Liver (tissue), 9 donors: Measurements from ENCODE around the gene KHDRBS2. TPM values are rescaled to one million over a fixed set of nuclear protein-coding genes. Genes with fewer than 3 reads are reported as not detected.

Experiments used
- DNase-seq: peaks from one replicate; pipeline ENCODE4 v3.0.0-alpha.2; 2017; ENCODE audit warnings: low spot score
- H3K27ac ChIP-seq, 2 donors: one replicate each; pipeline ENCODE4 v1.7.0; 2013; ENCODE audit warnings: inconsistent platforms in 2 of 2, low read length in 2 of 2, control low read depth in 1 of 2, low read depth in 1 of 2, mild to moderate bottlenecking in 1 of 2
- H3K27me3 ChIP-seq, 4 donors: one replicate each; pipeline versions ENCODE4 v1.6.1 to v1.7.0; 2013; ENCODE audit warnings: low read length in 3 of 4, inconsistent platforms in 1 of 4, mild to moderate bottlenecking in 1 of 4, moderate library complexity in 1 of 4; ENCODE audit not compliant: control insufficient read depth in 4 of 4, insufficient read depth in 4 of 4
- H3K36me3 ChIP-seq, 4 donors: one replicate each; pipeline versions ENCODE4 v1.6.1 to v1.7.0; 2013; ENCODE audit warnings: low read length in 3 of 4, mild to moderate bottlenecking in 3 of 4, low read depth in 1 of 4, moderate library complexity in 1 of 4; ENCODE audit not compliant: control insufficient read depth in 4 of 4, insufficient read depth in 3 of 4
- H3K4me1 ChIP-seq, 4 donors: one replicate each; pipeline versions ENCODE4 v1.6.1 to v1.7.0; 2013; ENCODE audit warnings: low read length in 3 of 4, mild to moderate bottlenecking in 3 of 4, moderate library complexity in 1 of 4; ENCODE audit not compliant: control insufficient read depth in 4 of 4, insufficient read depth in 4 of 4
- H3K4me3 ChIP-seq, 3 donors: one replicate each; pipeline versions ENCODE4 v1.6.1 to v1.7.0; 2013; ENCODE audit warnings: low read length in 3 of 3, control low read depth in 1 of 3, low read depth in 1 of 3, mild to moderate bottlenecking in 1 of 3
- H3K9ac ChIP-seq, 2 donors: one replicate each; pipeline ENCODE4 v1.7.0; 2013; ENCODE audit warnings: low read length in 2 of 2, mild to moderate bottlenecking in 2 of 2, moderate library complexity in 2 of 2, control low read depth in 1 of 2, low read depth in 1 of 2
- H3K9me3 ChIP-seq, 4 donors: one replicate each; pipeline versions ENCODE4 v1.6.1 to v1.7.0; 2013; ENCODE audit warnings: low read length in 3 of 4; ENCODE audit not compliant: control insufficient read depth in 4 of 4
- EGR1 ChIP-seq, 2 donors: IDR thresholded peaks; 2 replicates each; pipeline ENCODE4 v1.6.1; 2016 to 2018; ENCODE audit warnings: antibody characterized with exemption in 2 of 2, low read depth in 2 of 2
- FOXA2 ChIP-seq: IDR thresholded peaks from 2 replicates; pipeline ENCODE4 v1.6.1; 2016; ENCODE audit warnings: antibody characterized with exemption
- GABPA ChIP-seq, 2 donors: IDR thresholded peaks in 1 of 2; conservative IDR thresholded peaks in 1 of 2; 2 replicates each; pipeline ENCODE4 v1.6.1; 2016; ENCODE audit warnings: antibody characterized with exemption in 2 of 2, mild to moderate bottlenecking in 1 of 2, moderate library complexity in 1 of 2
- HNF4A ChIP-seq, 2 donors: conservative IDR thresholded peaks; 2 replicates each; pipeline ENCODE4 v1.6.1; 2016; ENCODE audit warnings: antibody characterized with exemption in 2 of 2, mild to moderate bottlenecking in 2 of 2
- NR2F2 ChIP-seq: IDR thresholded peaks from 2 replicates; pipeline ENCODE4 v1.6.1; 2016; ENCODE audit warnings: antibody characterized with exemption
- RAD21 ChIP-seq, 2 donors: IDR thresholded peaks; 2 replicates each; pipeline ENCODE4 v1.6.1; 2016; ENCODE audit warnings: antibody characterized with exemption in 2 of 2, mild to moderate bottlenecking in 2 of 2
- RXRA ChIP-seq, 2 donors: IDR thresholded peaks; 2 replicates each; pipeline ENCODE4 v1.6.1; 2017 to 2018; ENCODE audit warnings: antibody characterized with exemption in 2 of 2, mild to moderate bottlenecking in 1 of 2
- SP1 ChIP-seq: IDR thresholded peaks from 2 replicates; pipeline ENCODE4 v1.6.1; 2018; ENCODE audit warnings: antibody characterized with exemption, mild to moderate bottlenecking
- TAF1 ChIP-seq: conservative IDR thresholded peaks from 2 replicates; pipeline ENCODE4 v1.6.1; 2016; ENCODE audit warnings: antibody characterized with exemption, mild to moderate bottlenecking
- YY1 ChIP-seq: IDR thresholded peaks from 2 replicates; pipeline ENCODE4 v1.6.1; 2016; ENCODE audit warnings: antibody characterized with exemption, mild to moderate bottlenecking
- WGBS: extraction: QIAGEN DNeasy Blood & Tissue Kit; methylation state at CpG from one replicate; pipeline ENCODE4 v1.1.7; 2013; 5-methylcytosine and 5-hydroxymethylcytosine counted together
- polyA plus RNA-seq, 2 donors: library from polyadenylated mRNA; stranded (reverse) in 1 of 2; unstranded in 1 of 2; fragments of 200-250 nt in 1 of 2; fragments of >200 nt in 1 of 2; fragmentation: Nextera tagmentation in 1 of 2; extraction: Ambion mirVana in 1 of 2; gene quantifications; one replicate each; pipeline versions ENCODE4 v1.2.1 to v1.2.3, GENCODE V29; 2013 to 2015
- total RNA-seq, 2 donors: library from RNA; depleted of rRNA; stranded (reverse); fragments of >200 nt; gene quantifications; one replicate each; pipeline ENCODE4 v1.2.3, GENCODE V29; 2014
- TF ChIP-seq, protein P1 (sequence below): IDR thresholded peaks from 2 replicates; pipeline ENCODE4 v1.6.1; 2016; ENCODE audit warnings: antibody characterized with exemption
- TF ChIP-seq, protein P2 (sequence below): IDR thresholded peaks from 2 replicates; pipeline ENCODE4 v1.6.1; 2016; ENCODE audit warnings: antibody characterized with exemption
- TF ChIP-seq, protein P3 (sequence below): fragments of 150-350 bp; IDR thresholded peaks from 2 replicates; pipeline ENCODE4 v1.5.1; 2017; ENCODE audit warnings: improper control_type of control experiment, low read depth, low read length; ENCODE audit not compliant: missing input control
- donor health status: healthy.
- donor health status: healthy.
- donor health status: healthy.
- donor health status: healthy.
- donor health status: healthy.

The KHDRBS2 gene
- total and polyA plus RNA-seq, 4 donors = 0.08 to 1.1 TPM; not detected in 2

GRCh38 chr6:62090442-62091229 lies 195.4 kb downstream of the KHDRBS2 start (continued):
- TF ChIP-seq YY1 (no peak), RXRA (IDR thresholded peaks at IDR 0.05) (no peak), HNF4A (conservative IDR thresholded peaks at IDR 0.05) (no peak), RAD21 (IDR thresholded peaks at IDR 0.05) (no peak), EGR1 (IDR thresholded peaks at IDR 0.05; ENCODE audit: low read depth in 2 of 2) (no peak)

- H3K27ac ChIP-seq = no peak overlapping the region
- no peak overlapping the region for H3K4me3 ChIP-seq
- DNase-seq = no peak
- H3K9me3 ChIP-seq = no peaks in the 10 kb centered on the region
- H3K4me1 ChIP-seq = no peaks in the 10 kb centered on the region
- TF ChIP-seq FOXA2 (no peak), NR2F2 (no peak), SP1 (no peak), GABPA (IDR thresholded peaks at IDR 0.05 in 1 of 2, conservative IDR thresholded peaks at IDR 0.05 in 1 of 2) (no peak), RXRA (IDR thresholded peaks at IDR 0.05) (no peak)
- TF ChIP-seq, protein P1, sequence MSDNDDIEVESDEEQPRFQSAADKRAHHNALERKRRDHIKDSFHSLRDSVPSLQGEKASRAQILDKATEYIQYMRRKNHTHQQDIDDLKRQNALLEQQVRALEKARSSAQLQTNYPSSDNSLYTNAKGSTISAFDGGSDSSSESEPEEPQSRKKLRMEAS = no peak
- no peaks in the 10 kb centered on the region for H3K27me3 ChIP-seq
- H3K9ac ChIP-seq = no peak overlapping the region
- no peaks in the 10 kb centered on the region for H3K36me3 ChIP-seq
- WGBS = 73% methylated on average over 3 of the region's 3 CpGs
Measured at GRCh38 chr6:62089781-62090180, 196.2 kb downstream of the KHDRBS2 start.

- H3K27ac ChIP-seq = no peak overlapping the region
- H3K36me3 ChIP-seq = no peaks in the 10 kb centered on the region
- DNase-seq = no peak
- no peak overlapping the region for H3K4me3 ChIP-seq
- no peaks in the 10 kb centered on the region for H3K4me1 ChIP-seq
- 32% methylated on average over 2 of the region's 2 CpGs for WGBS
- TF ChIP-seq YY1 (no peak), FOXA2 (no peak), GABPA (IDR thresholded peaks at IDR 0.05 in 1 of 2, conservative IDR thresholded peaks at IDR 0.05 in 1 of 2) (no peak), TAF1 (no peak)
- TF ChIP-seq, protein P2, sequence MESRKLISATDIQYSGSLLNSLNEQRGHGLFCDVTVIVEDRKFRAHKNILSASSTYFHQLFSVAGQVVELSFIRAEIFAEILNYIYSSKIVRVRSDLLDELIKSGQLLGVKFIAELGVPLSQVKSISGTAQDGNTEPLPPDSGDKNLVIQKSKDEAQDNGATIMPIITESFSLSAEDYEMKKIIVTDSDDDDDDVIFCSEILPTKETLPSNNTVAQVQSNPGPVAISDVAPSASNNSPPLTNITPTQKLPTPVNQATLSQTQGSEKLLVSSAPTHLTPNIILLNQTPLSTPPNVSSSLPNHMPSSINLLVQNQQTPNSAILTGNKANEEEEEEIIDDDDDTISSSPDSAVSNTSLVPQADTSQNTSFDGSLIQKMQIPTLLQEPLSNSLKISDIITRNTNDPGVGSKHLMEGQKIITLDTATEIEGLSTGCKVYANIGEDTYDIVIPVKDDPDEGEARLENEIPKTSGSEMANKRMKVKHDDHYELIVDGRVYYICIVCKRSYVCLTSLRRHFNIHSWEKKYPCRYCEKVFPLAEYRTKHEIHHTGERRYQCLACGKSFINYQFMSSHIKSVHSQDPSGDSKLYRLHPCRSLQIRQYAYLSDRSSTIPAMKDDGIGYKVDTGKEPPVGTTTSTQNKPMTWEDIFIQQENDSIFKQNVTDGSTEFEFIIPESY = no peak
- TF ChIP-seq, protein P1 = no peak
- TF ChIP-seq, protein P3, sequence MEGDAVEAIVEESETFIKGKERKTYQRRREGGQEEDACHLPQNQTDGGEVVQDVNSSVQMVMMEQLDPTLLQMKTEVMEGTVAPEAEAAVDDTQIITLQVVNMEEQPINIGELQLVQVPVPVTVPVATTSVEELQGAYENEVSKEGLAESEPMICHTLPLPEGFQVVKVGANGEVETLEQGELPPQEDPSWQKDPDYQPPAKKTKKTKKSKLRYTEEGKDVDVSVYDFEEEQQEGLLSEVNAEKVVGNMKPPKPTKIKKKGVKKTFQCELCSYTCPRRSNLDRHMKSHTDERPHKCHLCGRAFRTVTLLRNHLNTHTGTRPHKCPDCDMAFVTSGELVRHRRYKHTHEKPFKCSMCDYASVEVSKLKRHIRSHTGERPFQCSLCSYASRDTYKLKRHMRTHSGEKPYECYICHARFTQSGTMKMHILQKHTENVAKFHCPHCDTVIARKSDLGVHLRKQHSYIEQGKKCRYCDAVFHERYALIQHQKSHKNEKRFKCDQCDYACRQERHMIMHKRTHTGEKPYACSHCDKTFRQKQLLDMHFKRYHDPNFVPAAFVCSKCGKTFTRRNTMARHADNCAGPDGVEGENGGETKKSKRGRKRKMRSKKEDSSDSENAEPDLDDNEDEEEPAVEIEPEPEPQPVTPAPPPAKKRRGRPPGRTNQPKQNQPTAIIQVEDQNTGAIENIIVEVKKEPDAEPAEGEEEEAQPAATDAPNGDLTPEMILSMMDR = no peak
- H3K9me3 ChIP-seq = no peaks in the 10 kb centered on the region
- no peaks in the 10 kb centered on the region for H3K27me3 ChIP-seq
- no peak overlapping the region for H3K9ac ChIP-seq
Measured at GRCh38 chr6:62086047-62086446, 200.0 kb downstream of the KHDRBS2 start.
